Measurements from ENCODE around the gene ARSA. TPM values are rescaled to one million over a fixed set of nuclear protein-coding genes. Genes with fewer than 3 reads are reported as not detected.
A peak's percentile ranks its signal among the peaks of the same experiment; 100 is the strongest.

Gene ARSA
- total RNA-seq, 2 donors from 2014 or later, result 30.7 to 38.9 TPM

GRCh38 chr22:50625131-50625567, 2.8 kb downstream of the ARSA start:
- no peaks in the 10 kb centered on the region for H3K27me3 ChIP-seq
- TF ChIP-seq CTCF (IDR thresholded peaks at IDR 0.05), result no peak
- no peak overlapping the region for H3K4me3 ChIP-seq
- H3K9me3 ChIP-seq, result no peaks in the 10 kb centered on the region
- no peaks in the 10 kb centered on the region for H3K36me3 ChIP-seq
- peaks cover 0 to 47% of the 10 kb centered on the region in 2 donors for H3K4me1 ChIP-seq
- no peak for DNase-seq (ENCODE audit: low spot score)
- no peak overlapping the region for H3K27ac ChIP-seq

- H3K27ac ChIP-seq, result no peak overlapping the region
- H3K9me3 ChIP-seq, result no peaks in the 10 kb centered on the region
- no peaks in the 10 kb centered on the region for H3K27me3 ChIP-seq
- H3K36me3 ChIP-seq, result no peaks in the 10 kb centered on the region
- DNase-seq (ENCODE audit: low spot score), result no peak
- H3K4me1 ChIP-seq, result peaks cover 0 to 53% of the 10 kb centered on the region in 2 donors
- no peak for TF ChIP-seq CTCF (IDR thresholded peaks at IDR 0.05)
- H3K4me3 ChIP-seq, result no peak overlapping the region
Observed at GRCh38 chr22:50624347-50625130, 3.4 kb downstream of the ARSA start.

DNA sequence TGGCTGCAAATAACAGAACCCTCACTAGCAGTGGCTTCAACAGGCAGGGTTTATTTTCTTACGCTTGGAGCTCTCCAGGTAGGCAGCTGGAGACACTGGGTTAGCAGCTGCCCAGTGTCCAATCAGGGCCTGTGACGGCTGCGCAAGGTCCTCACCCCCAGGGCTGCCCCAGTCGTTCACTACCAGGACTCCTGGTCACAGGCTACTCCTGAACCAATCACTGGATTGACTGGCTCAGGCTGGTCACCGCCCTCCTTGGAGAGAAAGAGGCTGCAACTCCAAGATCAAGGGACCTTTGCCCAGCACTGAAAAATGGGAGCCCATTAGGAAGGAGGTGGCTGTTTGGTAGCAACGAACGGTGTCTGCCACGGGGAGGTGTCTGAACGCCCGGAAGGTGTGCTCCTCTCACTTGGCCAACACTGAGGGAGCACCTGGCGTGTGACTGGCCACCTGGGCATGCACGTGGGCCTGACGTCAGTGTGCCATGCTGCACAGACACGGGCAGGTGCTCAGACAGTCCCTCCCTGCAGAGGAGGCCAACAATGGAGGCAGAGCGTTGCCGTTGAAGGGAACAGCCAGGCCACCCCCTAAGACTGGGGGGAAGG, 5.1 kb downstream of the ARSA start:
- no peak overlapping the region for H3K27ac ChIP-seq
- peaks cover 0 to 44% of the 10 kb centered on the region in 2 donors for H3K4me1 ChIP-seq
- TF ChIP-seq CTCF (IDR thresholded peaks at IDR 0.05), result no peak
- DNase-seq (ENCODE audit: low spot score), result no peak
- H3K36me3 ChIP-seq, result no peaks in the 10 kb centered on the region
- H3K9me3 ChIP-seq, result no peaks in the 10 kb centered on the region
- no peaks in the 10 kb centered on the region for H3K27me3 ChIP-seq
- no peak overlapping the region for H3K4me3 ChIP-seq

DNA sequence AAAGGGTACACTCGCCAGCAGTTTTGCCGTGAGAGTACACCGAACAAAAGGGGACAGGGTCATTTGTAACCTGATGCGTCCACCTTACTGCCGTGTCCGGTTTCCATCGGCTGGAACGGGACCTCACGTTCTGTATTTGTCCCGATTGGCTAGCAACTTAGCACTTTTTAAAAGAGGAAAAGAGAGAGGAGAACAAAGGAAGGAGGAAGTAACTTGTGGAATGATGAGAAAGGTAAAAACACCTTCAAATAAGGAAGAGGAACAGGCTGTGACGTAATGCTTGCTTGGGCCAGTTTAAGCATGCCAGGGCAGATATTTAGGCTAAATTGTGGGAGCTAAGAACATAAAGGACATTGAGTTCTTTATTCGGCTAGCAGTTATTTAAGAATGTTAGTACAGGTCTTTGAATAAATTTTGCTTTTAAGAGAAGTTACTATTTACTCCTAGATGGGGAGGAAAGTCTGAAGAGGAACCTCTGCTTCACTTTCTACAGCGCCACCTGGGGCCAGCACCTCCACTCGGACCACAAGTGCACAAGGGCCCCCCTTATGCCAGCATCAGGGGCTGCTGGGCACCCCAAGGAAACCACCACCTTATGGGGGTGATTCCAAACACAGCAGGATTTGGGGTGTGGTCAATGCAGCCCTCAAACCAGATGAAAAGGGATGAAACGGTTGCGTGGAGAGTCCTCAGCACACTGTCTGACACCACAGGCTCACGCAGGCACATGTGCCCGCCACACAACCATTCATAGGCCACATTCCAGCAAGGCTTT, 5.8 kb downstream of the ARSA start:
- no peaks in the 10 kb centered on the region for H3K36me3 ChIP-seq
- no peak overlapping the region for H3K27ac ChIP-seq
- no peak for DNase-seq (ENCODE audit: low spot score)
- no peaks in the 10 kb centered on the region for H3K27me3 ChIP-seq
- TF ChIP-seq CTCF (IDR thresholded peaks at IDR 0.05), result peak in 1 of 2 donors; percentile 17
- no peak overlapping the region for H3K4me3 ChIP-seq
- no peaks in the 10 kb centered on the region for H3K9me3 ChIP-seq
- H3K4me1 ChIP-seq, result peaks cover 0 to 39% of the 10 kb centered on the region in 2 donors

- no peak overlapping the region for H3K4me3 ChIP-seq
- peaks cover 0 to 32% of the 10 kb centered on the region in 2 donors for H3K4me1 ChIP-seq
- H3K36me3 ChIP-seq, result no peaks in the 10 kb centered on the region
- H3K27me3 ChIP-seq, result no peaks in the 10 kb centered on the region
- no peak for DNase-seq (ENCODE audit: low spot score)
- no peak overlapping the region for H3K27ac ChIP-seq
- no peak for TF ChIP-seq CTCF (IDR thresholded peaks at IDR 0.05)
- H3K9me3 ChIP-seq, result no peaks in the 10 kb centered on the region
Observed at GRCh38 chr22:50621356-50621880, 6.5 kb downstream of the ARSA start.

All from right atrium auricular region (tissue), 2 donors.